ENCODE results near the gene RFX6. TPM values are rescaled to one million over a fixed set of nuclear protein-coding genes. Genes with fewer than 3 reads are reported as not detected.
A peak's percentile ranks its signal among the peaks of the same experiment; 100 is the strongest.

RFX6 gene
- total RNA-seq, 3 donors from 2014 or later = under 0.01 to 1.8 TPM; not detected in 1

DNA sequence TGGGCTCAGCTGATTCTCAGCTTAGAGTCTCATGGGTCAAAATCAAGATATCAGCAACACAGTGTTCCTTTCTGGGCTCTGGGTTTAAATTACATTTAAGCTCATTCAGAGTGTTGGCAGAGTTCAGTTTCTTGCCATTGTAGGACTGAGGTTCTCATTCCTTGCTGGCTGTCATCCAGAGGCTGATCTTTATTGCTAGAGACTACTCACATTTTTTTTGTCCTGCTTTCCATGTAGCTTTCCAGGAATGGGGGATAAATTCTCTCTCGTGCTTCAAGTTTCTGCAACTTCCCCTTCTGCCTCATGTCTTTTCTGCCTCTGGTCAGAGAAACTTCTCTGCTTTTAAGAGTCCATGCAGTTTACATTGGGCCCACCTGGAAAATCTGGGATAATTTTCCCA, 86.9 kb downstream of the RFX6 start:
- intact Hi-C loops (cut with DNase I; ENCODE audit: low total_unique reads) = no loop called here
- no peak overlapping the region for H3K27ac ChIP-seq
- H3K36me3 ChIP-seq = no peaks in the 10 kb centered on the region
- TF ChIP-seq POLR2AphosphoS5 (IDR thresholded peaks at IDR 0.05) = no peak
- TF ChIP-seq, protein P1, sequence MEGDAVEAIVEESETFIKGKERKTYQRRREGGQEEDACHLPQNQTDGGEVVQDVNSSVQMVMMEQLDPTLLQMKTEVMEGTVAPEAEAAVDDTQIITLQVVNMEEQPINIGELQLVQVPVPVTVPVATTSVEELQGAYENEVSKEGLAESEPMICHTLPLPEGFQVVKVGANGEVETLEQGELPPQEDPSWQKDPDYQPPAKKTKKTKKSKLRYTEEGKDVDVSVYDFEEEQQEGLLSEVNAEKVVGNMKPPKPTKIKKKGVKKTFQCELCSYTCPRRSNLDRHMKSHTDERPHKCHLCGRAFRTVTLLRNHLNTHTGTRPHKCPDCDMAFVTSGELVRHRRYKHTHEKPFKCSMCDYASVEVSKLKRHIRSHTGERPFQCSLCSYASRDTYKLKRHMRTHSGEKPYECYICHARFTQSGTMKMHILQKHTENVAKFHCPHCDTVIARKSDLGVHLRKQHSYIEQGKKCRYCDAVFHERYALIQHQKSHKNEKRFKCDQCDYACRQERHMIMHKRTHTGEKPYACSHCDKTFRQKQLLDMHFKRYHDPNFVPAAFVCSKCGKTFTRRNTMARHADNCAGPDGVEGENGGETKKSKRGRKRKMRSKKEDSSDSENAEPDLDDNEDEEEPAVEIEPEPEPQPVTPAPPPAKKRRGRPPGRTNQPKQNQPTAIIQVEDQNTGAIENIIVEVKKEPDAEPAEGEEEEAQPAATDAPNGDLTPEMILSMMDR (IDR thresholded peaks at IDR 0.05) = no peak
- no peak for TF ChIP-seq POLR2A (IDR thresholded peaks at IDR 0.05)
- no peaks in the 10 kb centered on the region for H3K4me1 ChIP-seq
- no peak for DNase-seq (ENCODE audit: low spot score in 2 of 2)
- no peaks in the 10 kb centered on the region for H3K9me3 ChIP-seq
- no peaks in the 10 kb centered on the region for H3K27me3 ChIP-seq
- H3K4me3 ChIP-seq = no peak overlapping the region

DNA sequence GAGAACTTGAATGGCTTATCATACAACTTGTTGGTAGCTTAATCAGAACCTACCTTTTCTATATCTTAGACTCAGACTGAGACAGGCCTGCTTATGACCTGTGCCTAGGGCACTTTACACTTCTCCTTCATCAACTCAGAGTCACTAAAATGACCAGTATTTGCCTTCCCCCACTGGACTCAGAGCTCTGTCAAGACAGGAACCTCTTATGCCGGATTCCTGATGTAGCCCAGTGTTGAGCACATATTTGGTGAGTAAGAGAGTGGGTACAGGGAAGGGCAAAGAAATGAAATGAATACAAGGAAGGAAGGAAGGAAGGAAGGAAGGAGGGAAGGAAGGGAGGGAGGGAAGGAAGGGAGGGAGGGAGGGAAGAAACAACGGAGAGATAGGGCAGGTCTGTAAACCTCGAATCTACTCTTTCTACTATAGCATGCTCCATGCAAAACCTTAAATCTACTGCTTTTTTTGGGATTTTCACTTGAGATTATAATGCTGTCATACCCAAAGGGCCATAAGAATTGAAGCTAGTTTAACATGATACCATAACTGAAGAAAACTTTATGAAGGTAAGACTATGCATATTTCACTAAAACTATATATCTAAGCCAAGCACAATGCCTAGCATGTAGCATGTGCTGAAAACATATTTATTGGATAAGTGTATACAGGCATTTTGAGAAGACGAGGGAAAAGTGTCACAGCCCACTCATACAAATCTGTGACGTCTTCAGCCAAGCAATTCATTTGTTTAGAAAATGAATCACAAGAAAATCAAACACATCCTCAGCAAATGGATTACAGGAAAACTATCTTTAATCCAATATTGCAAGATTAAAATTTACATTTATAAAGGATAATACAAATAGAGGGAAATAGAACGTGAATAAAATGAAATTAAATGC, 89.9 kb downstream of the RFX6 start:
- intact Hi-C loops (cut with DNase I; ENCODE audit: low total_unique reads) = no loop called here

DNA sequence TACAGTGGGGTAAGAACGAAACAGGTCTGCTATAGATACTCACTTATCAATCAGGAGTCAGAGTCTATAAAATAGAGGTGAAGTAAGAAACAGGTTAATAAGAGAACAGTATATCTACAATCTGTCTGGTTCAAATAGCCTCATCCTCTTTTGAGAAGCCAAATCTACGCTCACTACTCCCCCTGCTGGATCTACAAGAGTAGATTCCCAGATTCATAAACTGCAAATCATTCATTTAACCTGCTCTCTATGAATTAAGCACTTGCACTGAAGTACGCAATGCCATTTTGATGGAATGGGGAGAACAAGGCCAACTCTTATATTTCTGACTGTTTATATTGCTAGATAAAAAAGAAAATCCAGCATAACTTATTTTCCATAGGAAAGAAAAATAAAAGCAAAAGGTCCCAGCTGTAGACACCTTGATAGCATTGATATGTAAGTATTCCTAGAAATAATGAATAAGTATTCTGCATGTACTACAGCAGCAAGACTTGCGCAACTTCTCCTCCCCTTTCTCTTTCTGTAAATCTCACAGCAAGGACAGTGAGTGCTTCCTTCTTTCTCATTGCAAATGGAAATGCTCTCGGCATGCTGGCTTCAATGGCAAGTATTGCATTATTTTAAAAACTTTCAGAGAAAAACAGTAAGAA, 92.3 kb downstream of the RFX6 start:
- intact Hi-C loops (cut with DNase I; ENCODE audit: low total_unique reads) = no loop called here
- no peaks in the 10 kb centered on the region for H3K36me3 ChIP-seq
- H3K4me3 ChIP-seq = no peak overlapping the region
- H3K9me3 ChIP-seq = no peaks in the 10 kb centered on the region
- DNase-seq (ENCODE audit: low spot score in 2 of 2) = no peak
- H3K27ac ChIP-seq = no peak overlapping the region
- H3K27me3 ChIP-seq = no peaks in the 10 kb centered on the region
- H3K4me1 ChIP-seq = no peaks in the 10 kb centered on the region
- TF ChIP-seq POLR2AphosphoS5 (IDR thresholded peaks at IDR 0.05) = no peak
- TF ChIP-seq, protein P1 (IDR thresholded peaks at IDR 0.05) = peak in 2 of 3 donors; percentile 41 to 45

More for the DNA sequence above, 89.9 kb downstream of the RFX6 start:
- TF ChIP-seq POLR2A (IDR thresholded peaks at IDR 0.05) (no peak), POLR2AphosphoS5 (IDR thresholded peaks at IDR 0.05) (no peak)
- TF ChIP-seq, protein P1 (IDR thresholded peaks at IDR 0.05) = no peak
- Histone ChIP-seq H3K36me3 (no peaks in the 10 kb centered on the region), H3K27me3 (no peaks in the 10 kb centered on the region), H3K27ac (no peak overlapping the region), H3K4me1 (no peaks in the 10 kb centered on the region), H3K4me3 (no peak overlapping the region), H3K9me3 (no peaks in the 10 kb centered on the region)
- DNase-seq (ENCODE audit: low spot score in 2 of 2) = no peak

DNA sequence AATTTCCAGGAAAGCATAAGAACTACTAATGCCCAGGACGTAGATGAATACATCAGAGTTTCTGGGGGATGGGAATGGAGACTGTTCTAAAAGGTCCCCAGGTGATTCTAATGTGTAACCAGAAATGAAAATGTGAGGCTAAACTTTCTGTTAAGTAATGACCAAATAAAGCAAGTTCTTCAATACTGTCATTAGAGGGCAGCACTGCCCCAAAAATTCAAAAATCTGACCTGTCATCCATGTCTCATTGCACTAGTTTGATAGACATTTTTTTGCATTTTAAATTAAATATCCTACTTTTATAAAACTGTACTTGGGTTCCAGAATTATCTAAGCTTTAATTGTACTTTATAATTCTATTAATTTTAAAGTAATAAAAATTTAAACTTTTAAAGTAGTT, 94.9 kb downstream of the RFX6 start:
- TF ChIP-seq POLR2AphosphoS5 (IDR thresholded peaks at IDR 0.05) = no peak
- TF ChIP-seq, protein P1 (IDR thresholded peaks at IDR 0.05) = peak in 2 of 3 donors; percentile 38 to 41
- no peaks in the 10 kb centered on the region for H3K36me3 ChIP-seq
- H3K27me3 ChIP-seq = no peaks in the 10 kb centered on the region
- DNase-seq (ENCODE audit: low spot score in 2 of 2) = no peak
- H3K4me3 ChIP-seq = no peak overlapping the region
- intact Hi-C loops (cut with DNase I; ENCODE audit: low total_unique reads) = no loop called here
- H3K9me3 ChIP-seq = no peaks in the 10 kb centered on the region
- no peaks in the 10 kb centered on the region for H3K4me1 ChIP-seq
- no peak overlapping the region for H3K27ac ChIP-seq

DNA sequence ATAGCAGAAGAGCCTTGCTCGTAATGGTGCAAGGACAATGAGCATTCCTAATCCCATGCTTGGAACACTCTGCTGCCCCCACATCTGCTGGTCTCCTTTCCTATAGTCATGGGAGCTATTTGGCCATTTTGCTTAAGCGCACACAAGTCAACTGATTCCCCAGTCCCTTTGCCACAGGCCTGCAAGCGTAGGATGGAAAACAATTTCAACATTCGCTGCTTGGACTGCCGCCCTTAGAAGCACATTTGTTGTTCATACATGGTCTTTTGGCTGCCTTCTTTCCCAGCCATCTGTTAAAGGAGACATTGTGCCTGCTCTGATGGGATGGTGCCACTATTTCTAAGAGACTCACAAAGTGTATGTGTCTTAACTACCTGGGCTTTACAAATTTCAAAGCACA, 96.9 kb downstream of the RFX6 start:
- TF ChIP-seq POLR2A (IDR thresholded peaks at IDR 0.05) (no peak), POLR2AphosphoS5 (IDR thresholded peaks at IDR 0.05) (no peak)
- TF ChIP-seq, protein P1 (IDR thresholded peaks at IDR 0.05) = no peak
- Histone ChIP-seq H3K27me3 (no peaks in the 10 kb centered on the region), H3K4me3 (no peak overlapping the region), H3K9me3 (no peaks in the 10 kb centered on the region), H3K4me1 (no peaks in the 10 kb centered on the region), H3K27ac (no peak overlapping the region), H3K36me3 (no peaks in the 10 kb centered on the region)
- intact Hi-C loops (cut with DNase I; ENCODE audit: low total_unique reads) = no loop called here
- DNase-seq (ENCODE audit: low spot score in 2 of 2) = peak in 1 of 2 donors; percentile 32
